Midbrain (tissue), 1 donor: Measurements from ENCODE around the gene AMDHD2.
A peak's percentile ranks its signal among the peaks of the same experiment; 100 is the strongest.

Experiments used
- DNase-seq: peaks from one replicate; lab custom pipeline; 2025; lab: John Stamatoyannopoulos, UW

The AMDHD2 gene

GRCh38 chr16:2483939-2484897, 36.0 kb upstream of the AMDHD2 start:
- DNase-seq: no peak

- DNase-seq: no peak
Measured at GRCh38 chr16:2484898-2485508, 35.2 kb upstream of the AMDHD2 start.

- no peak for DNase-seq
Measured at GRCh38 chr16:2485811-2486507, 34.2 kb upstream of the AMDHD2 start.

- DNase-seq: peak; percentile 34
Measured at GRCh38 chr16:2486645-2487516, 33.3 kb upstream of the AMDHD2 start.

GRCh38 chr16:2487517-2487842, 32.7 kb upstream of the AMDHD2 start:
- no peak for DNase-seq

- DNase-seq: no peak
Measured at GRCh38 chr16:2487903-2488531, 32.2 kb upstream of the AMDHD2 start.

- no peak for DNase-seq
Measured at GRCh38 chr16:2489581-2489980, 30.6 kb upstream of the AMDHD2 start.

- no peak for DNase-seq
Measured at GRCh38 chr16:2490190-2491105, 29.7 kb upstream of the AMDHD2 start.

- no peak for DNase-seq
Measured at GRCh38 chr16:2492292-2492691, 27.9 kb upstream of the AMDHD2 start.

- DNase-seq: no peak
Measured at GRCh38 chr16:2493605-2494004, 26.6 kb upstream of the AMDHD2 start.

GRCh38 chr16:2494616-2495015, 25.6 kb upstream of the AMDHD2 start:
- no peak for DNase-seq

GRCh38 chr16:2495041-2495440, 25.1 kb upstream of the AMDHD2 start:
- DNase-seq: no peak

- DNase-seq: no peak
Measured at GRCh38 chr16:2496223-2497115, 23.7 kb upstream of the AMDHD2 start.

GRCh38 chr16:2497116-2497630, 23.0 kb upstream of the AMDHD2 start:
- DNase-seq: no peak

- no peak for DNase-seq
Measured at GRCh38 chr16:2497695-2498484, 22.3 kb upstream of the AMDHD2 start.

- DNase-seq: no peak
Measured at GRCh38 chr16:2498531-2499253, 21.5 kb upstream of the AMDHD2 start.

GRCh38 chr16:2499454-2499853, 20.7 kb upstream of the AMDHD2 start:
- no peak for DNase-seq
